ENCODE measurements around the gene PARD3.

PARD3 gene

DNA sequence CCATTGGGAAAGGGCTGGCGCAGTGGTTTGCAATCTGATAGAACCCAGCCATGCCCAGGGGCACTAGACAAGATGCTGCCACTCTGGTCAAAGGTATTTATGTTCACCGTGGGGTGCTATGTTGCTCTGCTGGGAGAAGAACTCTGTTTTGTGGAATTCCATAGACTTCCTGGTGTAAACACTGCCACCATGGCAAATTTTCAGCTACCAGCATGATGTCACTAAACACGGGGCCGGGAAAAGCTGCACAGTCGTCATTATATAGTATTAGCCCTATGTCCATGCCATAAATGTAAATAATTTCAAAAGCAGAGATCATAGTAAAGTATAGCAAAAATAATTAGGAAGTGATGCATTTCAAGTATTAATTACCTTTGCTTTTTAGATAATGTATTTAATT lies 500.6 kb downstream of the PARD3 start:
- no peak for DNase-seq (ENCODE audit: low read depth)
- TF ChIP-seq, protein P1, sequence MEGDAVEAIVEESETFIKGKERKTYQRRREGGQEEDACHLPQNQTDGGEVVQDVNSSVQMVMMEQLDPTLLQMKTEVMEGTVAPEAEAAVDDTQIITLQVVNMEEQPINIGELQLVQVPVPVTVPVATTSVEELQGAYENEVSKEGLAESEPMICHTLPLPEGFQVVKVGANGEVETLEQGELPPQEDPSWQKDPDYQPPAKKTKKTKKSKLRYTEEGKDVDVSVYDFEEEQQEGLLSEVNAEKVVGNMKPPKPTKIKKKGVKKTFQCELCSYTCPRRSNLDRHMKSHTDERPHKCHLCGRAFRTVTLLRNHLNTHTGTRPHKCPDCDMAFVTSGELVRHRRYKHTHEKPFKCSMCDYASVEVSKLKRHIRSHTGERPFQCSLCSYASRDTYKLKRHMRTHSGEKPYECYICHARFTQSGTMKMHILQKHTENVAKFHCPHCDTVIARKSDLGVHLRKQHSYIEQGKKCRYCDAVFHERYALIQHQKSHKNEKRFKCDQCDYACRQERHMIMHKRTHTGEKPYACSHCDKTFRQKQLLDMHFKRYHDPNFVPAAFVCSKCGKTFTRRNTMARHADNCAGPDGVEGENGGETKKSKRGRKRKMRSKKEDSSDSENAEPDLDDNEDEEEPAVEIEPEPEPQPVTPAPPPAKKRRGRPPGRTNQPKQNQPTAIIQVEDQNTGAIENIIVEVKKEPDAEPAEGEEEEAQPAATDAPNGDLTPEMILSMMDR (IDR thresholded peaks at IDR 0.05; ENCODE audit: low read depth, low read length, missing control alignments) = no peak
- in situ Hi-C loops (cut with HindIII; ENCODE audit: low sequenced_read_pairs) = no loop called here

DNA sequence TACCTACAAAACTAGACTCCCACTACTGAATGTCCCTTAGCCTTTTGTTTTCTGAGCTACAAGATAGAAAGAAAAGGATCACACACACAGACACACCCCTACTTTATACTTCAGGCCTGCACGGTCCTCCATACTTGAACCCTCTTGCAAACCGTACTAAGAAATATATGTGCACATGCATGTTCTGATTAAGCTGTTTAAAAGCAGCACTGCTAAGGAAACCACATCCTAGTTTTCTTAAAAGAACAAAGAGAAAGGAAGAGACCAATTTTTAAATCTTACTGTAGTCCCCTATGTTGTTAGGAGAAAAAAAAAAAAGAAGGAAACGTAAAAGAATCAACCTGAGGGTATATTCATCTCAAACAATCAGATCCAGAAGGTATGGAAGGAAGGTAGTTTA lies 501.2 kb downstream of the PARD3 start:
- TF ChIP-seq, protein P1 (IDR thresholded peaks at IDR 0.05; ENCODE audit: low read depth, low read length, missing control alignments) = no peak
- in situ Hi-C loops (cut with HindIII; ENCODE audit: low sequenced_read_pairs) = no loop called here
- DNase-seq (ENCODE audit: low read depth) = no peak
- no peak overlapping the region for H3K4me3 ChIP-seq (ENCODE audit: low read depth, low read length)

More for the DNA sequence above, 500.6 kb downstream of the PARD3 start:
- H3K4me3 ChIP-seq (ENCODE audit: low read depth, low read length) = no peak overlapping the region

DNA sequence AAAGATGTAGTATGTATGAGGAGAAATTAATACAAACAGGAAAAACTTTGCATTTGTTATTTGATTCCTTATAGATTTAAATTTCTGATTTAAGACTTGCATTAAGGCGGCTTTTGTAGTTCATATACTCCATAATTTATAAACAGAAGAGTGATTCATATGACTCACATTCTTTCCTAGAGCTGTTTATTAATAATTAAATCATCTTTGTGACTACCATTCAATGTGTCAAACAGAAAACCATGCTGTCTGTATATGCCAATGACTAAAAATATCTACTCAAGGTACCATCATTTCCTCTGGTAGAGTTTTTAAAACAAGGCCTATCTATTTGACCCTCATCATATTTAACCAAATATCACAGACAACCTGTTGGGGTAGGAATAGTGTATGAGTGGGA lies 501.7 kb downstream of the PARD3 start:
- in situ Hi-C loops (cut with HindIII; ENCODE audit: low sequenced_read_pairs) = no loop called here
- TF ChIP-seq, protein P1 (IDR thresholded peaks at IDR 0.05; ENCODE audit: low read depth, low read length, missing control alignments) = no peak
- no peak overlapping the region for H3K4me3 ChIP-seq (ENCODE audit: low read depth, low read length)
- no peak for DNase-seq (ENCODE audit: low read depth)

DNA sequence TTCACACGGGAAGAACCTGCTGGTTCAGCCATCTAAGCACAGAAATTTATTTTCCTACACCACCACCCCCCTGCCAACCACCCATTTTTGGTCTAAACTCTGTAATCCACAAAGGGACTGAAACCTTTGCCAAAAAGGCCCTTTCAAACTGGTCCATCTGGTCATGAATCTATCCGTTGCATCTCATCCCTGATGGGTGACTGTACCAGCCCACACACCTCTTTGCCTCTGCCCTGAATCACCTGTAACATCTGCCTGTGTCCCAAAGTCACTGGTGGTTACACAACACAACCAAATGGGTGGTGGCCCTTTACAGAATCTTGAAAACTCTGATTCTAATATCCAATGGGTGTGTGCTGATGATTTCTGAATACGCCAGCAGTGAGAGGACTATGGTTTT lies 503.4 kb downstream of the PARD3 start:
- TF ChIP-seq, protein P1 (IDR thresholded peaks at IDR 0.05; ENCODE audit: low read depth, low read length, missing control alignments) = no peak
- H3K4me3 ChIP-seq (ENCODE audit: low read depth, low read length) = no peak overlapping the region
- in situ Hi-C loops (cut with HindIII; ENCODE audit: low sequenced_read_pairs) = no loop called here
- DNase-seq (ENCODE audit: low read depth) = no peak

DNA sequence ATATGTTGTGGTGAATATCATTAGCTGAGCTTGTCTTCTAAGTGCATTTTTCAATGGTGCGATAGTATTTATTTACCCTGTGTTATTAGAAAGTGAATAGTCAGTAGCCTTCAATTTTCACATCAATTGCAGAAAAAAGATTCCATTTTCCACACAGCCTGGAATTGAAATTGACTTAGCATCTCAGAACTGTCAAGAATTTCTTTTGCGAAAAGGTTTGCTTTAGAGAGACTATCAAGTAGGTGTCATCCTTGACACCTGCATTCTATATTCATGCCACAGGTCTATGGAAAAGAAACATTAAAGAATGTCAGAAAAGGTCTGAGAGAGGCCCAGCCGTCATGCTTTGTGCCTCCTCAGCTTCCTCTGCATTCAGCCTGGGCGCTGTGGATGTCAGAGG lies 504.9 kb downstream of the PARD3 start:
- no peak overlapping the region for H3K4me3 ChIP-seq (ENCODE audit: low read depth, low read length)
- TF ChIP-seq, protein P1 (IDR thresholded peaks at IDR 0.05; ENCODE audit: low read depth, low read length, missing control alignments) = no peak
- in situ Hi-C loops (cut with HindIII; ENCODE audit: low sequenced_read_pairs) = no loop called here
- DNase-seq (ENCODE audit: low read depth) = no peak

DNA sequence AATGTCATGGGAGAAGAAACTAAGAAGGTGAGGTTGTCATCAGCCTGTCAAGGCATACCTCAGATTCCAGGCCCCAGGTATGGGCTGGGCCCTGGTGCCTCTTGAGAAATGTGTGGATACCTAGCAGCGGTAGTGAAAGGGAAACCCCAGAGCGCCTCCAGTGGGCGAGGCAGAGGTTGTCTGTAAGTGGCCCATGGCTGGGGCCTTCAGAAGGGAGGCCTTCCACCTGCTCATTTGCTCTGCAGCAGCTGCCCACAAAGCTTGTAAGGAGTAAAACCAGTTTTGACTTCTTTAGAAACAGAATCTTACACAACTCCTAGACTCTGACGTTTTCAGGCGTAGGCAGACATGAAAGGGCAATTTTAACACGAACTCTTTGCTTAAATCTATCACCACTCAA lies 509.9 kb downstream of the PARD3 start:
- DNase-seq (ENCODE audit: low read depth) = no peak
- in situ Hi-C loops (cut with HindIII; ENCODE audit: low sequenced_read_pairs) = no loop called here
- H3K4me3 ChIP-seq (ENCODE audit: low read depth, low read length) = no peak overlapping the region
- TF ChIP-seq, protein P1 (IDR thresholded peaks at IDR 0.05; ENCODE audit: low read depth, low read length, missing control alignments) = peak; percentile 6

DNA sequence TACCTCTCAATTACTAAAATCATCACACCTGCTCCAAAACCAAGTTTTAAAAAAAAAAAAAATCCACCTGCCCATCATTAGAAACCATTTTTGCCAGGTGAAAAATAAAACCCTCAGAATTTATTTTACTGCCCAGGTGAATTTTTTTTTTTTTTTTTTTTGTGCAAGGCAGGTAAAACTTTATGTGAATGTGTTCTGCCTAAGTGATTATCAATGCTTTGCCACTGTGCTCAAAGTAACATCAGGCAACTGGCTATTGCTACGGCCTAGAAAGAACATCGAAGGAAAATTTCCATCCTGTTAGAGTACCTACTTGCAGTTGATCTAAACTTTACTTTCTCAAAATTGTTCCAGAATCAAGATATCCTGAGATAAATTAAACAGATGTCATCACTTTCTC lies 512.1 kb downstream of the PARD3 start:
- no peak for DNase-seq (ENCODE audit: low read depth)
- TF ChIP-seq, protein P1 (IDR thresholded peaks at IDR 0.05; ENCODE audit: low read depth, low read length, missing control alignments) = no peak
- in situ Hi-C loops (cut with HindIII; ENCODE audit: low sequenced_read_pairs) = no loop called here
- H3K4me3 ChIP-seq (ENCODE audit: low read depth, low read length) = no peak overlapping the region
